Urothelium cell line (cell line): ENCODE results near the gene PABPC5.

Experiments
- DNase-seq: peaks from one replicate; pipeline ENCODE4 v3.0.0; 2011; ENCODE audit warnings: low spot score, mixed read lengths
- FAIRE-seq: peaks from 2 replicates; lab custom pipeline; 2011; peaks lifted over from hg19 to GRCh38; lab: Jason Lieb, UNC

PABPC5 gene

GRCh38 chrX:91434351-91435168 is at the start of gene PABPC5:
Gene PABPC5 (plus strand): TSS chrX:91434839. CDS start chrX:91435578, 739 bp downstream.
- DNase-seq: peak; percentile 79
- no peak for FAIRE-seq

GRCh38 chrX:91389026-91389425 is 45.6 kb upstream of the PABPC5 start:
- no peak for FAIRE-seq
- no peak for DNase-seq

GRCh38 chrX:91414713-91415112 is 19.9 kb upstream of the PABPC5 start:
- DNase-seq (peak; percentile 14), FAIRE-seq (no peak)

GRCh38 chrX:91435395-91435794 is 756 bp downstream of the PABPC5 start:
- FAIRE-seq (no peak), DNase-seq (peak; percentile 1)
